Neural crest cell (in vitro differentiated cells): ENCODE data around the gene CERS6. TPM values are rescaled to one million over a fixed set of nuclear protein-coding genes. Genes with fewer than 3 reads are reported as not detected.

ENCODE experiments used
- DNase-seq: peaks from one replicate; pipeline ENCODE4 v3.0.0; 2021; ENCODE audit warnings: low read depth, mixed read lengths, low spot score
- H3K27ac Mint-ChIP-seq: one replicate; pipeline ENCODE4 v1.8.0; 2021; ENCODE audit warnings: mild to moderate bottlenecking, mixed read lengths; ENCODE audit not compliant: unreplicated experiment
- H3K27me3 Mint-ChIP-seq: 2 replicates; pipeline ENCODE4 v1.8.0; 2021; ENCODE audit warnings: low read depth, mild to moderate bottlenecking, mixed read lengths
- H3K36me3 Mint-ChIP-seq: 2 replicates; pipeline ENCODE4 v1.8.0; 2021; ENCODE audit warnings: low read depth, mild to moderate bottlenecking, mixed read lengths
- H3K4me1 Mint-ChIP-seq: 2 replicates; pipeline ENCODE4 v1.8.0; 2021; ENCODE audit warnings: mixed read lengths
- H3K4me3 Mint-ChIP-seq: one replicate; pipeline ENCODE4 v1.8.0; 2021; ENCODE audit warnings: mild to moderate bottlenecking, mixed read lengths
- H3K9me3 Mint-ChIP-seq: 2 replicates; pipeline ENCODE4 v1.8.0; 2021; ENCODE audit warnings: mixed read lengths
- CTCF ChIP-seq: fragments of 200-600 bp; sonication (generic); conservative IDR thresholded peaks from 2 replicates; pipeline ENCODE4 v1.5.0; 2021; ENCODE audit warnings: antibody characterized with exemption, mild to moderate bottlenecking
- total RNA-seq: library from RNA; stranded (reverse); gene quantifications from 2 replicates; pipeline ENCODE4 v1.2.1, GENCODE V29; 2021

CERS6 gene
- total RNA-seq, 1 donor from 2014 or later = 27.4 TPM

GRCh38 chr2:168692132-168692744 is 236.2 kb downstream of the CERS6 start:
- no peak for TF ChIP-seq CTCF
- H3K4me3 Mint-ChIP-seq = no peak overlapping the region
- no peaks in the 10 kb centered on the region for H3K4me1 Mint-ChIP-seq
- H3K9me3 Mint-ChIP-seq = no peaks in the 10 kb centered on the region
- peaks cover 9% of the 10 kb centered on the region for H3K36me3 Mint-ChIP-seq
- DNase-seq = no peak
- H3K27me3 Mint-ChIP-seq = no peaks in the 10 kb centered on the region
- H3K27ac Mint-ChIP-seq = no peak overlapping the region

GRCh38 chr2:168694173-168694572 is 238.1 kb downstream of the CERS6 start:
- no peaks in the 10 kb centered on the region for H3K4me1 Mint-ChIP-seq
- peaks cover 3% of the 10 kb centered on the region for H3K9me3 Mint-ChIP-seq
- DNase-seq = no peak
- TF ChIP-seq CTCF = no peak
- peaks cover 17% of the 10 kb centered on the region for H3K36me3 Mint-ChIP-seq
- no peak overlapping the region for H3K27ac Mint-ChIP-seq
- no peaks in the 10 kb centered on the region for H3K27me3 Mint-ChIP-seq
- no peak overlapping the region for H3K4me3 Mint-ChIP-seq

- Mint-ChIP-seq H3K4me3 (no peak overlapping the region), H3K27me3 (no peaks in the 10 kb centered on the region), H3K9me3 (peaks cover 3% of the 10 kb centered on the region), H3K36me3 (peaks cover 17% of the 10 kb centered on the region), H3K27ac (no peak overlapping the region), H3K4me1 (no peaks in the 10 kb centered on the region)
- no peak for DNase-seq
- no peak for TF ChIP-seq CTCF
Observed at GRCh38 chr2:168694866-168695265, 238.8 kb downstream of the CERS6 start.

- no peak overlapping the region for H3K4me3 Mint-ChIP-seq
- H3K9me3 Mint-ChIP-seq = peaks cover 3% of the 10 kb centered on the region
- H3K27ac Mint-ChIP-seq = no peak overlapping the region
- peaks cover 15% of the 10 kb centered on the region for H3K36me3 Mint-ChIP-seq
- no peak for TF ChIP-seq CTCF
- peaks cover 8% of the 10 kb centered on the region for H3K4me1 Mint-ChIP-seq
- no peak for DNase-seq
- H3K27me3 Mint-ChIP-seq = no peaks in the 10 kb centered on the region
Observed at GRCh38 chr2:168697668-168698121, 241.6 kb downstream of the CERS6 start.

- DNase-seq = no peak
- Mint-ChIP-seq H3K9me3 (peaks cover 6% of the 10 kb centered on the region), H3K36me3 (peaks cover 18% of the 10 kb centered on the region), H3K27ac (no peak overlapping the region), H3K4me1 (peaks cover 14% of the 10 kb centered on the region), H3K27me3 (no peaks in the 10 kb centered on the region), H3K4me3 (no peak overlapping the region)
- TF ChIP-seq CTCF = no peak
Observed at GRCh38 chr2:168698969-168699368, 242.9 kb downstream of the CERS6 start.
